SK-N-MC (cell line): Measurements from ENCODE around the gene WDFY4.

ENCODE experiments used
- DNase-seq: peaks from one replicate; pipeline ENCODE4 v3.0.0-alpha.2; 2011; ENCODE audit warnings: low read depth, low spot score
- H3K27ac ChIP-seq: fragments of 200-600 bp; sonication (generic); 2 replicates; pipeline ENCODE4 v1.5.1; 2016; ENCODE audit warnings: mixed run types
- H3K36me3 ChIP-seq: fragments of 200-600 bp; sonication (generic); 2 replicates; pipeline ENCODE4 v1.6.1; 2017; ENCODE audit warnings: antibody characterized with exemption, low read length, mixed read lengths; ENCODE audit not compliant: insufficient read depth
- H3K4me3 ChIP-seq: fragments of 200-600 bp; sonication (generic); 2 replicates; pipeline ENCODE4 v1.5.1; 2016
- H3K9ac ChIP-seq: fragments of 200-600 bp; sonication (generic); 2 replicates; pipeline ENCODE4 v1.8.0; 2017; ENCODE audit warnings: mixed run types, mixed read lengths; ENCODE audit not compliant: insufficient read length
- H3K9me3 ChIP-seq: fragments of 200-600 bp; sonication (generic); 2 replicates; pipeline ENCODE4 v1.6.1; 2017; ENCODE audit warnings: low read depth, mild to moderate bottlenecking, antibody characterized with exemption, low read length, moderate library complexity, mixed read lengths
- EZH2 ChIP-seq: fragments of 200-600 bp; sonication (generic); IDR thresholded peaks from one replicate; pipeline ENCODE4 v1.6.1; 2017; ENCODE audit warnings: antibody characterized with exemption
- FOXP2 ChIP-seq: optimal IDR thresholded peaks from 2 replicates; pipeline ENCODE3; 2011; ENCODE audit warnings: mild to moderate bottlenecking, moderate library complexity; ENCODE audit not compliant: insufficient read depth; ENCODE audit errors: extremely low read length, control extremely low read depth
- POLR2AphosphoS5 ChIP-seq: IDR thresholded peaks from 2 replicates; pipeline ENCODE4 v1.6.1; 2012; ENCODE audit warnings: mild to moderate bottlenecking, low read depth, low read length, borderline replicate concordance

The WDFY4 gene

GRCh38 chr10:48750019-48750418 lies 65.3 kb downstream of the WDFY4 start:
- TF ChIP-seq EZH2 (no peak), FOXP2 (no peak), POLR2AphosphoS5 (no peak)
- Histone ChIP-seq H3K4me3 (no peak overlapping the region), H3K9ac (no peak overlapping the region), H3K27ac (no peak overlapping the region), H3K36me3 (no peaks in the 10 kb centered on the region), H3K9me3 (no peaks in the 10 kb centered on the region)
- DNase-seq = no peak

DNA sequence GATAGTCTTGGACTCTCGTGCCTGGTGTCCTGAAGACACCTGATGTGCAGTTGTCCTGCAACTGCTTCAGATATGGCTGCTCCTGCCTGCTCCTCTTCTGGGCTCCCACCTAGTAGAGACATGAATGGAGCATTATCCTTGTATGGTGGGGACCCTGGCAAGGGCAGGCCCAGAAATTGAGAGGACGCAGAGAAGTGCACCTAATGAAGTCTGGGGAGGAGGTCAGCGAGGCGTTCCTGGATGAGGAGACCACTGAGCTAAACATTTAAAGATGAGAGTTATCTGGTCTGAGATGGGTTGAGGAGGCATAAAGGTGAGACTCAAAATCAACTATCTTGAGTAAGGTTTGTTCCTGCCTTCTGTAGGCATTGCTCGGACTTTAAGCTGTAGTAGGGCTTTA lies 66.3 kb downstream of the WDFY4 start:
- Histone ChIP-seq H3K9me3 (no peaks in the 10 kb centered on the region), H3K27ac (no peak overlapping the region), H3K36me3 (no peaks in the 10 kb centered on the region), H3K4me3 (no peak overlapping the region), H3K9ac (no peak overlapping the region)
- no peak for DNase-seq
- TF ChIP-seq POLR2AphosphoS5 = no peak
- TF ChIP-seq EZH2 = no peak
- no peak for TF ChIP-seq FOXP2

DNA sequence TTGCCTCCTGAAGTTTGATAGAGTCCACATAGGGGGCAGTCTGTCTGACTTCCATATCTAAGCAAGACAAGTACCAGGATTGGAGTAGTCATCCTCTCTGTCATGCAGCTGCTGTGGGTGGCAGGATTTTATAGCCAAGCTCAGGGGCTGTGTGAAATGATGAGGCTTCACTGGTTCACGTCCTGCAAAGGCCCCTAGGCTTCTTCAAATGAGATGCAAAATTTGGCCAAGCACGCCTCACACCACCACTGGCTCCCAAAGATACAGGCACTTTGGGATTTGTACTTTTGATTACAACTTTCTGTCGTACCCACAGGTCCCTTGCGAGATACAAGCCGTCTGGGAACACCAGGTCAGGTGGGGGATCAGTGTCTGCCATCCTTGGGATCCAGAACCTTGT lies 67.1 kb downstream of the WDFY4 start:
- TF ChIP-seq EZH2 (no peak), POLR2AphosphoS5 (no peak), FOXP2 (no peak)
- DNase-seq = no peak

GRCh38 chr10:48758411-48758810 lies 73.7 kb downstream of the WDFY4 start:
- H3K36me3 ChIP-seq = no peaks in the 10 kb centered on the region
- no peak overlapping the region for H3K4me3 ChIP-seq
- no peaks in the 10 kb centered on the region for H3K9me3 ChIP-seq
- DNase-seq = no peak
- TF ChIP-seq POLR2AphosphoS5 (no peak), EZH2 (no peak), FOXP2 (no peak)
- H3K9ac ChIP-seq = no peak overlapping the region
- H3K27ac ChIP-seq = no peak overlapping the region

More for the DNA sequence above, 67.1 kb downstream of the WDFY4 start:
- no peaks in the 10 kb centered on the region for H3K9me3 ChIP-seq
- H3K9ac ChIP-seq = no peak overlapping the region
- no peaks in the 10 kb centered on the region for H3K36me3 ChIP-seq
- no peak overlapping the region for H3K27ac ChIP-seq
- H3K4me3 ChIP-seq = no peak overlapping the region

- Histone ChIP-seq H3K27ac (no peak overlapping the region), H3K36me3 (no peaks in the 10 kb centered on the region), H3K4me3 (no peak overlapping the region), H3K9ac (no peak overlapping the region), H3K9me3 (no peaks in the 10 kb centered on the region)
- DNase-seq = no peak
- TF ChIP-seq EZH2 = no peak
- no peak for TF ChIP-seq FOXP2
- no peak for TF ChIP-seq POLR2AphosphoS5
Observed at GRCh38 chr10:48759113-48759901, 74.6 kb downstream of the WDFY4 start.

GRCh38 chr10:48760983-48761382 lies 76.3 kb downstream of the WDFY4 start:
- no peak overlapping the region for H3K27ac ChIP-seq
- no peaks in the 10 kb centered on the region for H3K36me3 ChIP-seq
- no peak for DNase-seq
- no peak overlapping the region for H3K4me3 ChIP-seq
- TF ChIP-seq FOXP2 (no peak), POLR2AphosphoS5 (no peak), EZH2 (no peak)
- no peaks in the 10 kb centered on the region for H3K9me3 ChIP-seq
- H3K9ac ChIP-seq = no peak overlapping the region

DNA sequence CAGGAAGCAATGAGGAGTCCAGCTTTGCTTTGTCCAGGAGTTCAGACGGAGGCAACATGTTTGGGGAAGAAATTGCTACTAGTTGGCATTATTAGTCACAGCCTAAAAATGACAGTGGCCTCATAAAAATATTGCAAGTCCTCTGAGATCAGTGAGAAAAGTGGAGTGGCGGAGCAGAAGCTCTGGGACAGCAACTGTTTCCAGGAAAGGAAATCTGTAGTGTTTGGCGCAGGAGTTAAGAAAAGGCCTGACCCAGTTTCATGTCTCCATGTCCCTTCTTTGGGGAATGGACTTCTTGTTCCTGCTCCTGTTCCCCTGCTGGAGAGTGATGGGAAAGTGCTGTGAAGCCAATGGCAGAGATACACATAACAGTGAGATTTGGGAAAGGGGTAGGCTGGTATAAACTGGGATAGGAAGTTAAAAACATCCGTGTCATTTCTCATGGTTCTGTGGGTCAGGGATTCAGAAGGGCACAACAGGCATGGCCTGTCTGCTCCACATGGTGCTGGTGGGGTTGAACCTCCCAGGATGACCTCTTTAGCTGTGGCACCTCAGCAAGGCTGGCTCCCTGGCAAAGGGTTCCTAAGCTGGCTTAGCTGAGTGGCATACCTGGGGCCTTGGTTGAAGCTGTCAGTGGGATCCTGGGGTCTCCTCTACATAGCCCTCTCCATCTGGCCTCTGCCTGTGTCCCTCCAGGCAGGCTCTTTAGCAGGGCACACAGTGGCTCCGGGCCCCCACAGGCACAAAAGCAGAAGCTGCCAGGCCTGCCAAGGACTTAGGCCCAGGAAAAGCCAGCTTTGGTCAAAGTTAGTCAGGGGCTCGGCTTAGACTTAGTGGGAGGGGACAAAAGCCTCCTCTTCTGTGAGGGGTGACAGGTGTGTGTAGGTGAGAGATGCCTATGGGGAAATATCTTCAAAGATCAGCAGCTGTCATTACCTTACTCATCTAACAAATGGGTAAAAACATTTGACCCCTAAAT lies 77.7 kb downstream of the WDFY4 start:
- Histone ChIP-seq H3K9me3 (no peaks in the 10 kb centered on the region), H3K9ac (no peak overlapping the region), H3K27ac (no peak overlapping the region), H3K36me3 (no peaks in the 10 kb centered on the region), H3K4me3 (no peak overlapping the region)
- DNase-seq = no peak
- no peak for TF ChIP-seq POLR2AphosphoS5
- TF ChIP-seq EZH2 = no peak
- no peak for TF ChIP-seq FOXP2

GRCh38 chr10:48763403-48763965 lies 78.8 kb downstream of the WDFY4 start:
- Histone ChIP-seq H3K27ac (no peak overlapping the region), H3K9ac (no peak overlapping the region), H3K36me3 (no peaks in the 10 kb centered on the region), H3K9me3 (no peaks in the 10 kb centered on the region), H3K4me3 (no peak overlapping the region)
- DNase-seq = no peak
- TF ChIP-seq EZH2 (no peak), FOXP2 (no peak), POLR2AphosphoS5 (no peak)
